Colonic mucosa (tissue), 4 donors: ENCODE data around the gene LTBP4. TPM values are rescaled to one million over a fixed set of nuclear protein-coding genes. Genes with fewer than 3 reads are reported as not detected.
A peak's percentile ranks its signal among the peaks of the same experiment; 100 is the strongest.
"Not testable (repeated sequence)": the region's sequence is repeated elsewhere in the genome, so short reads cannot be mapped to it uniquely, and the experiment has no call there.

ENCODE experiments used
- DNase-seq: peaks from one replicate; pipeline ENCODE4 v3.0.0-alpha.2; 2020
- H3K27ac ChIP-seq: fragments of 200-600 bp; one replicate; pipeline ENCODE4 v1.8.0; 2021
- H3K27me3 ChIP-seq: fragments of 200-600 bp; one replicate; pipeline ENCODE4 v1.8.0; 2021
- H3K36me3 ChIP-seq: fragments of 200-600 bp; one replicate; pipeline ENCODE4 v1.8.0; 2021
- H3K4me1 ChIP-seq: fragments of 200-600 bp; one replicate; pipeline ENCODE4 v1.8.0; 2021; ENCODE audit warnings: mild to moderate bottlenecking
- H3K4me3 ChIP-seq: fragments of 200-600 bp; one replicate; pipeline ENCODE4 v1.8.0; 2021
- H3K9ac ChIP-seq, 2 donors: one replicate each; pipeline ENCODE4 v1.7.0; 2013; ENCODE audit warnings: control low read depth in 2 of 2, low read depth in 2 of 2, low read length in 2 of 2
- H3K9me3 ChIP-seq: fragments of 200-600 bp; one replicate; pipeline ENCODE4 v1.8.0; 2021
- intact Hi-C: fragments of 100-400 bp; cut with DNase I; formaldehyde crosslinking; loops from one replicate; pipeline ENCODE4 v1.14.1; 2022
- total RNA-seq, 2 donors: library from RNA; stranded (reverse); fragmentation: NEBNext Ultra II Directional in 1 of 2; extraction: Animal tissue kit (Norgen Biotek cat#: 25700) in 1 of 2; gene quantifications; one replicate each; pipeline ENCODE4 v1.2.1, GENCODE V29; 2021
- TF ChIP-seq, protein P1 (sequence below): fragments of 200-600 bp; IDR thresholded peaks from one replicate; pipeline ENCODE4 v1.8.0; 2022; ENCODE audit warnings: antibody characterized with exemption, mild to moderate bottlenecking
- donor health status: healthy.
- donor health status: DM: no; HTN: no; CAD: no.
- donor health status: DM: no; HTN: no; CAD: no.

Gene LTBP4
- total RNA-seq, 2 donors from 2014 or later, result 143 to 231 TPM

DNA sequence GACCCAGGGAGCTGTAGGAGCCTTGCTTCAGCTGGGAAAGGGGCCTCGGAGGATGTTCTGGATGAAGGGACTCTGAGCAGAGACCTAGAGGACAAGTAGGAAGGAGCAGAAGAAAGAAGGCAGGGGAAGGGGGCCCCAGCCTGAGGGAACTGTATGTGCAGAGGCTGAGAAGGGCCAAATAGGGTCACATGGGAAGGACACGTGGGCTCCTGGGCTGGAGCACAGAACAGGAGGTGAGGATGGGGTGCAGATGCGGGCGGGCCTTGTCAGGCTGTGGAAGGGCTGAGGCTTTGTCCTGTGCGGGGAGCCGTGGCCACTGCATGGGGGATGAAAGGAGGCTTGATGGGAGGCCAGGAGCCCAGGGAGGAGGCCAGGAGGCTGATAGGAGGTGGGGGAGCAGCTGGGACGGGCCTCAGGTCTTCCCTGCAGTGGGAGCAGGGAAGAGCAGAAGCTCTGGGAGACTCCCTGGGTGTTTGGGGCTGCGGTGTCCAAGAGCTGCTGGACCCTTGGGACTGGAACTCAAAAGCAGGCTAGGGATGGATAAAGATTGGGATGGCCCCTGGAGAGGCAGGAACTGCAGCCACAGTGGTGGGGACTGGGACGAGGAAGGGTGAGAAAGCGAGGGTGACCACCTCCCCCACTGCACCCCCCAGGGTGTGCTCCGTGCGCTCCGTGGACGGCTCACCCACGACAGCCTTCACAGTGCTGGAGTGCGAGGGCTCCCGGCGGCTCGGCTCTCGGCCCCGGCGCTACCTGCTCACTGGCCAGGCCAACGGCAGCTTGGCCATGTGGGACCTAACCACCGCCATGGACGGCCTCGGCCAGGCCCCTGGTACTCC, 11.4 kb upstream of the LTBP4 start:
- Histone ChIP-seq H3K9me3 (no peaks in the 10 kb centered on the region), H3K4me1 (no peaks in the 10 kb centered on the region), H3K36me3 (no peaks in the 10 kb centered on the region), H3K27ac (no peak overlapping the region), H3K4me3 (no peak overlapping the region), H3K9ac (no peak overlapping the region), H3K27me3 (no peaks in the 10 kb centered on the region)
- intact Hi-C loops, result no loop called here
- TF ChIP-seq, protein P1, sequence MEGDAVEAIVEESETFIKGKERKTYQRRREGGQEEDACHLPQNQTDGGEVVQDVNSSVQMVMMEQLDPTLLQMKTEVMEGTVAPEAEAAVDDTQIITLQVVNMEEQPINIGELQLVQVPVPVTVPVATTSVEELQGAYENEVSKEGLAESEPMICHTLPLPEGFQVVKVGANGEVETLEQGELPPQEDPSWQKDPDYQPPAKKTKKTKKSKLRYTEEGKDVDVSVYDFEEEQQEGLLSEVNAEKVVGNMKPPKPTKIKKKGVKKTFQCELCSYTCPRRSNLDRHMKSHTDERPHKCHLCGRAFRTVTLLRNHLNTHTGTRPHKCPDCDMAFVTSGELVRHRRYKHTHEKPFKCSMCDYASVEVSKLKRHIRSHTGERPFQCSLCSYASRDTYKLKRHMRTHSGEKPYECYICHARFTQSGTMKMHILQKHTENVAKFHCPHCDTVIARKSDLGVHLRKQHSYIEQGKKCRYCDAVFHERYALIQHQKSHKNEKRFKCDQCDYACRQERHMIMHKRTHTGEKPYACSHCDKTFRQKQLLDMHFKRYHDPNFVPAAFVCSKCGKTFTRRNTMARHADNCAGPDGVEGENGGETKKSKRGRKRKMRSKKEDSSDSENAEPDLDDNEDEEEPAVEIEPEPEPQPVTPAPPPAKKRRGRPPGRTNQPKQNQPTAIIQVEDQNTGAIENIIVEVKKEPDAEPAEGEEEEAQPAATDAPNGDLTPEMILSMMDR, result no peak
- DNase-seq, result no peak

DNA sequence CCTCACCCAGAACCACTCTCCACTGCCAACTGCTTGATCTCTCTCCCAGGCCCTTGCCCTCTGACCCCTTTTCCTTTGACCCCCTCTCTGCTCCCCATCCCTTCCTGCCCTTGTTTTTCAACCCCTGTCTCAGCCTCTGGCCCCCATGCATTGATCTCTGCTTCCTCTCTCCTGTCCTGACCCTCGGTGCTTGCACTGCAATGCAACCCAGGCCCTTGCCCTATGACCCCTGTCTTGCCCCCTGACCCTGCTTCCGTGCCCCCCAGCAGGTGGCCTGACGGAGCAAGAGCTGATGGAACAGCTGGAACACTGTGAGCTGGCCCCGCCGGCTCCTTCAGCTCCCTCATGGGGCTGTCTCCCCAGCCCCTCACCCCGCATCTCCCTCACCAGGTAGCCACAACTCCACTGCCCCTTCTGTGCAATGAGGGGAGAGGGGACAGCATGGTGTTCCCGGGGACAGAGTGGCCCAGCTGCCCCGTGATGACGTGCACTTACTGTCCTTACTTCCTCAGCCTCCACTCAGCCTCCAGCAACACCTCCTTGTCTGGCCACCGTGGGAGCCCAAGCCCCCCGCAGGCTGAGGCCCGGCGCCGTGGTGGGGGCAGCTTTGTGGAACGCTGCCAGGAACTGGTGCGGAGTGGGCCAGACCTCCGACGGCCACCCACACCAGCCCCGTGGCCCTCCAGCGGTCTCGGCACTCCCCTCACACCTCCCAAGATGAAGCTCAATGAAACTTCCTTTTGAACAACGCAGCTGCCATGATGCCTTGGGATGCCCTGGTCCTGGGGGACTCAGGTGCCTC, 10.5 kb upstream of the LTBP4 start:
- TF ChIP-seq, protein P1, result no peak
- Histone ChIP-seq H3K9me3 (no peaks in the 10 kb centered on the region), H3K9ac (no peak overlapping the region), H3K27ac (no peak overlapping the region), H3K4me1 (no peaks in the 10 kb centered on the region), H3K27me3 (no peaks in the 10 kb centered on the region), H3K4me3 (no peak overlapping the region), H3K36me3 (no peaks in the 10 kb centered on the region)
- DNase-seq, result peak; percentile 11
- intact Hi-C loops, result no loop called here

DNA sequence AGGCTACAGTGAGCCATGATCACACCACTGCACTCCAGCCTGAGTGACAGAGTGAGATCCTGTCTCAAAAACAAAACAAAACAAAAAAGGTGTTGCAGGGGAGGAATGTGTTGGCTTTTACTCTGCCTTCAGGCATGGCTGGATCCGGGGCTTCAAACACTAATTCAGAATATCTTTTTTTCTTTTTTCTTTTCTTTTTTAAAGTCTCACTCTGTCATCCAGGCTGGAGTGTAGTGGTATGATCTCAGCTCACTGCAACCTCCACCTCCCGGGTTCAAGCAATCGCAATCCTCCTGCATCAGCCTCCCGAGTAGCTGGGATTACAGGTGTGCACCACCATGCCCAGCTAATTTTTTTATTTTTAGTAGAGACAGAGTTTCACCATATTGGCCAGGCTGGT, 9.4 kb upstream of the LTBP4 start:
- H3K4me1 ChIP-seq, H3K36me3 ChIP-seq, H3K4me3 ChIP-seq, H3K27ac ChIP-seq, H3K9me3 ChIP-seq, intact Hi-C loops, H3K9ac ChIP-seq, H3K27me3 ChIP-seq, DNase-seq: not testable (repeated sequence)

DNA sequence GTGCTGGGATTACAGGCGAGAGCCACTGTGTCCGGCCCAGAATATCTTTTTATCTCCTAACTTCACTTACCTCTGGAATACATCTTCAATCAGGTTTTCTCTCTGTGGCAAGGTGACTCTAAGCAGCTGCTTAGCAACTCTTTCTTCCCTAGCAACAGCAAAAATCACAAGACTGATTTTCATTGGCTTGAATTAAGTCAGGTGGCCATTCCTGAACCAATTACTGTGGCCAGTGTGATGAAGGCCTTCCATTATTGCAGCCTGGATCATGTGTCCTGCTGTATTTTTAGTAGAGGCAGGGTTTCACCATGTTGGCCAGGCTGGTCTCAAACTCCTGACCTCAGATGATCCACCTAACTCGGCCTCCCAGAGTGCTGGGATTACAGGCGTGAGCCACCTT, 9.0 kb upstream of the LTBP4 start:
- intact Hi-C loops, result no loop called here
- DNase-seq, result no peak
- no peaks in the 10 kb centered on the region for H3K4me1 ChIP-seq
- H3K4me3 ChIP-seq, result no peak overlapping the region
- peaks cover 8% of the 10 kb centered on the region for H3K27me3 ChIP-seq
- H3K27ac ChIP-seq, result no peak overlapping the region
- TF ChIP-seq, protein P1, result no peak
- no peaks in the 10 kb centered on the region for H3K9me3 ChIP-seq
- H3K36me3 ChIP-seq, result no peaks in the 10 kb centered on the region
- H3K9ac ChIP-seq, result no peak overlapping the region

DNA sequence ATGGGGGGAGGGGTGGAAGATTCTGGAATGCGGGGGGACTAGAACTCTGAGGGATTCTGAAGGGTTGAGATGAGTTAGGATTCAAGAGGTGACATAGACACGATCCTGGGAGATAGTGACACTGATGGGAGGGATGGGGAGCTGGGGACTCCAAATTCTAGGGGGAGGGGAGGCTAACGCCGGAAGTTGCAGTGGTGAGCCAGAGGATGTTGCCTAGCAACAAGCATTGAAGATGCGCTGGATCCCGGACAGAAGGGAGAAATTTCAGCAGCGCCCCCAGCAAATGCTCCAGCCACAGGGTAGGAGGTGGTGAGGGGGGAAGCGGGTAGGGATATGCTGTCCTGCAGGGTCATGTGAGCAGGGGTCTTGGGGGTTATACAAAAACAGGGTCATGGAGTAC, 6.9 kb upstream of the LTBP4 start:
- no peak for DNase-seq
- Histone ChIP-seq H3K9ac (no peak overlapping the region), H3K27ac (no peak overlapping the region), H3K4me3 (no peak overlapping the region), H3K4me1 (peaks cover 6% of the 10 kb centered on the region), H3K9me3 (no peaks in the 10 kb centered on the region), H3K27me3 (peaks cover 26% of the 10 kb centered on the region), H3K36me3 (no peaks in the 10 kb centered on the region)
- intact Hi-C loops, result no loop called here
- TF ChIP-seq, protein P1, result no peak

DNA sequence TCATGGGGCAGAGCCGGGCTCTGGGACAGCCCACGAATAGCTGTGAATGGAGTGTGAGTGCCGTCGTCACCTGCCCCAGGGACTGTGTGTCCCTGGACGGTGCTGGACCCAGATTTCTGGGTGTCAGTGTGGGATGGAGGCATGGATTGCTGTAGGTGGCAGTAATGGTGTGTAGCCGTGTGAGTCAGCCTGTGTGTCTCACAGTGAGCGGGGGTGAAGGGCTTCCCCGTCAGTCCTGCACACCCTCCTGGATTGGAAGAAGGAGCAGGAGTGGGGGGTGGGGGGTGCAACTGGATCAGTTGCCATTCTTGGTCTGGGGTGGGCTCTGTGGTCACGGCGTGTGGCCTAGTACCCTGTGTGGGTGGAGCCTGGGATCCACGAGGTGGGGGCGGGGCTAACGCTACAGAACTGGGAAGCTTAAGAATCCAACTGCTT, 6.5 kb upstream of the LTBP4 start:
- H3K9ac ChIP-seq, result no peak overlapping the region
- peaks cover 6% of the 10 kb centered on the region for H3K4me1 ChIP-seq
- intact Hi-C loops, result loop anchor here (5.0 kb wide), 2 partner anchors 47 to 67 kb away; no protein-coding TSS in a partner anchor

More for the DNA sequence above, 6.5 kb upstream of the LTBP4 start:
- peaks cover 29% of the 10 kb centered on the region for H3K27me3 ChIP-seq
- no peak for DNase-seq
- TF ChIP-seq, protein P1, result no peak
- no peak overlapping the region for H3K4me3 ChIP-seq
- H3K27ac ChIP-seq, result no peak overlapping the region
- no peaks in the 10 kb centered on the region for H3K36me3 ChIP-seq
- no peaks in the 10 kb centered on the region for H3K9me3 ChIP-seq
